Psoas muscle (tissue), 8 donors: ENCODE data around the gene AFF1. TPM values are rescaled to one million over a fixed set of nuclear protein-coding genes. Genes with fewer than 3 reads are reported as not detected.

Experiments used
- ATAC-seq, 4 donors: fragments of 200-7000 bp; cut with Tn5 transposase; one replicate each; pipeline ENCODE4 v1.9.1; 2020; ENCODE audit warnings: moderate library complexity in 3 of 4, mild to moderate bottlenecking in 2 of 4
- DNase-seq, 2 donors: peaks; one replicate each; pipeline ENCODE4 v3.0.0-alpha.2; 2020
- H3K27ac ChIP-seq: fragments of 200-600 bp; one replicate; pipeline ENCODE4 v1.8.0; 2022
- H3K27me3 ChIP-seq, 3 donors: fragments of 200-600 bp in 1 of 3; one replicate each; pipeline versions ENCODE4 v1.6.1 to v1.8.0; 2013 to 2022; ENCODE audit warnings: low read length in 2 of 3, mild to moderate bottlenecking in 2 of 3, moderate library complexity in 1 of 3; ENCODE audit not compliant: insufficient read depth in 3 of 3
- H3K36me3 ChIP-seq, 2 donors: fragments of 200-600 bp in 1 of 2; one replicate each; pipeline versions ENCODE4 v1.6.1 to v1.8.0; 2013 to 2022; ENCODE audit warnings: low read depth in 1 of 2, mild to moderate bottlenecking in 1 of 2, moderate library complexity in 1 of 2; ENCODE audit not compliant: insufficient read depth in 1 of 2
- H3K4me1 ChIP-seq: fragments of 200-600 bp; one replicate; pipeline ENCODE4 v1.8.0; 2022
- H3K4me3 ChIP-seq: fragments of 200-600 bp; one replicate; pipeline ENCODE4 v1.8.0; 2022; ENCODE audit warnings: mild to moderate bottlenecking
- H3K9me3 ChIP-seq: fragments of 200-600 bp; one replicate; pipeline ENCODE4 v1.8.0; 2022
- CTCF ChIP-seq: fragments of 200-600 bp; IDR thresholded peaks from one replicate; pipeline ENCODE4 v1.8.0; 2022; ENCODE audit warnings: antibody characterized with exemption
- WGBS, 3 donors: extraction: QIAGEN DNeasy Blood & Tissue Kit; methylation state at CpG; one replicate each; pipeline versions ENCODE4 v1.1.6 to v1.1.7; 2013; 5-methylcytosine and 5-hydroxymethylcytosine counted together
- intact Hi-C, 2 donors: fragments of 100-400 bp; cut with DNase I; formaldehyde crosslinking; loops; one replicate each; pipeline versions ENCODE4 v1.11.0 to v1.14.2; 2022
- polyA plus RNA-seq, 3 donors: library from polyadenylated mRNA; stranded (reverse); fragments of 200-250 nt; gene quantifications; one replicate each; pipeline ENCODE4 v1.2.3, GENCODE V29; 2013
- total RNA-seq, 4 donors: library from RNA; stranded (reverse); fragmentation: NEBNext Ultra II Directional in 2 of 4; extraction: Animal tissue kit (Norgen Biotek cat#: 25700) in 2 of 4; gene quantifications; one replicate each; pipeline versions ENCODE4 v1.2.1 to v1.2.4, GENCODE V29; 2021 to 2023
- donor health status: healthy with polysubstance abuse.
- donor health status: DM: no; HTN: no; CAD: no; lungs with moderate emphysema.
- donor health status: Bipolar disorder and iron deficiency.
- donor health status: healthy.
- donor health status: DM: yes; HTN: yes; CAD: no.
- donor health status: DM: no; HTN: no; CAD: no.
- donor health status: DM: no; HTN: no; CAD: no.
- donor health status: DM: yes; HTN: yes; CAD: no.

AFF1 gene
- total and polyA plus RNA-seq, 7 donors: 62.7 to 171 (median 120) TPM

DNA sequence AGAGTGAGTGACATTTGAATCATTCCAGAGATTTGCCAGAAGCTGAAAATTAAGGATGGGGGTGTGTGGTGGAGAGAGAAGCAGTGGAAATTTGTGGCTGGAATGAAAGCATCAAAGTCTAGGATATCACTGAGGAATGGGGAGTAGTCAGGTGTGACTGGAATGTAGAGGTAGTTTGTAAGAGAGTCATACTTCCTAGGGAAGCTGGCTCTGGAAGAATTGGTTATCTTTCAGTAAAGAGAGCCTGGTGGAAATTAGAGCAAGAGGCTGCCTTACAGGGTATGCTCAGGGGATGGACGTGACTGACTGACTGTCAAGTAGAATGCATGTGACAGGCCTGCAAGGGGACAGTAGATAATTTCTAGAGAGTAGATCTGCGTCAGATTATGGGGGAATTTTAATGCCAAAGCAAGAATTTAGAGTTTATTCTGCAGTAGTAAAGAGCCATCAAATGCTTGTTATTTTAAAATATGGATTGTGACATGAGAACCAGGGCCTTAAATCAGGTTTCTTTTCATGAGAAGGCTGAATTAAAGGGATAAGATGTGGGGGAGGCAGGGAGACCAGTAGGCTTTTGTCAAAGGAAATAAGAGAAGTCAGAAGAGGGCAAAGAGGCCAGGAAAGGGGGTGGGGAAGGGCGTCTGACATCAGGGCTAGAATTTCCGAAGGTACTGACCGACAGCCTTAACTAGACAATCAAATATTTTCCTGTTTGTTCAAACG lies 109.9 kb downstream of the AFF1 start:
- Histone ChIP-seq H3K27me3 (no peaks in the 10 kb centered on the region), H3K4me1 (peaks cover 76% of the 10 kb centered on the region), H3K4me3 (peak overlapping the region; percentile 55), H3K9me3 (no peaks in the 10 kb centered on the region), H3K27ac (peak overlapping the region; percentile 91), H3K36me3 (peaks cover 0 to 22% of the 10 kb centered on the region in 2 donors)
- 3 to 15% (median 6%) methylated on average over 6 of the region's 6 CpGs for WGBS, 3 donors
- TF ChIP-seq CTCF: no peak
- ATAC-seq (peak in 3 of 4 donors; percentile 19 to 60 (median 48)), DNase-seq (no peak)
- intact Hi-C loops: loop anchor here (5.0 kb wide), 2 partner anchors 32 to 37 kb away; no protein-coding TSS in a partner anchor

- WGBS, 3 donors: 12 to 27% (median 13%) methylated on average over 6 of the region's 6 CpGs
- no peak for TF ChIP-seq CTCF
- ATAC-seq: peak in 3 of 4 donors; percentile 2 to 10 (median 4)
- Histone ChIP-seq H3K36me3 (peaks cover 0 to 22% of the 10 kb centered on the region in 2 donors), H3K4me3 (peak overlapping the region; percentile 55), H3K4me1 (peaks cover 76% of the 10 kb centered on the region), H3K9me3 (no peaks in the 10 kb centered on the region), H3K27ac (peak overlapping the region; percentile 91), H3K27me3 (no peaks in the 10 kb centered on the region)
- DNase-seq: no peak
- intact Hi-C loops: loop anchor here in 1 of 2 donors (5.0 kb wide), 1 partner anchor 33 kb away; no protein-coding TSS in a partner anchor
Measured at GRCh38 chr4:87045234-87045558, 110.4 kb downstream of the AFF1 start.

- ATAC-seq (peak in 2 of 4 donors; percentile 4 to 16), DNase-seq (no peak)
- WGBS, 3 donors: 16 to 33% (median 27%) methylated on average over 3 of the region's 3 CpGs
- peak overlapping the region; percentile 91 for H3K27ac ChIP-seq
- H3K9me3 ChIP-seq: no peaks in the 10 kb centered on the region
- no peaks in the 10 kb centered on the region for H3K27me3 ChIP-seq
- peak overlapping the region; percentile 55 for H3K4me3 ChIP-seq
- no peak for TF ChIP-seq CTCF
- intact Hi-C loops: loop anchor here in 1 of 2 donors (5.0 kb wide), 1 partner anchor 33 kb away; no protein-coding TSS in a partner anchor
- H3K4me1 ChIP-seq: peaks cover 72% of the 10 kb centered on the region
- H3K36me3 ChIP-seq: peaks cover 0 to 24% of the 10 kb centered on the region in 2 donors
Measured at GRCh38 chr4:87045659-87046058, 110.8 kb downstream of the AFF1 start.

- Histone ChIP-seq H3K36me3 (peaks cover 0 to 27% of the 10 kb centered on the region in 2 donors), H3K27me3 (no peaks in the 10 kb centered on the region), H3K4me3 (peak overlapping the region; percentile 55), H3K4me1 (peaks cover 72% of the 10 kb centered on the region), H3K27ac (peak overlapping the region; percentile 91), H3K9me3 (no peaks in the 10 kb centered on the region)
- 60 to 73% (median 72%) methylated on average over 4 of the region's 4 CpGs for WGBS, 3 donors
- ATAC-seq (no peak), DNase-seq (no peak)
- intact Hi-C loops: loop anchor here in 1 of 2 donors (5.0 kb wide), 1 partner anchor 34 kb away; no protein-coding TSS in a partner anchor
- TF ChIP-seq CTCF: no peak
Measured at GRCh38 chr4:87046121-87046551, 111.3 kb downstream of the AFF1 start.
